ENCODE measurements around the gene MYO9B. TPM values are rescaled to one million over a fixed set of nuclear protein-coding genes. Genes with fewer than 3 reads are reported as not detected.

Gene MYO9B
- total RNA-seq, 1 donor from 2014 or later: 137 TPM

- Mint-ChIP-seq H3K4me3 (peak overlapping the region; percentile 59), H3K9me3 (no peaks in the 10 kb centered on the region), H3K36me3 (ENCODE audit: low read depth) (no peaks in the 10 kb centered on the region), H3K27ac (peak overlapping the region; percentile 65), H3K27me3 (ENCODE audit: insufficient read depth) (no peaks in the 10 kb centered on the region), H3K4me1 (ENCODE audit: low read depth) (peaks cover 13% of the 10 kb centered on the region)
- intact Hi-C loops (cut with micrococcal nuclease): loop anchor here (1.0 to 2.0 kb wide), 6 partner anchors 10 to 161 kb away; partner anchors contain the start of genes BABAM1, HAUS8, MYO9B and OCEL1
- DNase-seq (ENCODE audit: low spot score): no peak
Measured at GRCh38 chr19:17235971-17236777, 160.6 kb downstream of the MYO9B start.

- peaks cover 13% of the 10 kb centered on the region for H3K4me1 Mint-ChIP-seq (ENCODE audit: low read depth)
- H3K27me3 Mint-ChIP-seq (ENCODE audit: insufficient read depth): no peaks in the 10 kb centered on the region
- H3K36me3 Mint-ChIP-seq (ENCODE audit: low read depth): no peaks in the 10 kb centered on the region
- no peak overlapping the region for H3K27ac Mint-ChIP-seq
- no peak for DNase-seq (ENCODE audit: low spot score)
- peak overlapping the region; percentile 59 for H3K4me3 Mint-ChIP-seq
- intact Hi-C loops (cut with micrococcal nuclease): no loop called here
- no peaks in the 10 kb centered on the region for H3K9me3 Mint-ChIP-seq
Measured at GRCh38 chr19:17236811-17237543, 161.4 kb downstream of the MYO9B start.

GRCh38 chr19:17237747-17238706 lies 162.4 kb downstream of the MYO9B start:
- Mint-ChIP-seq H3K4me1 (ENCODE audit: low read depth) (peaks cover 13% of the 10 kb centered on the region), H3K27me3 (ENCODE audit: insufficient read depth) (no peaks in the 10 kb centered on the region), H3K27ac (peak overlapping the region; percentile 14), H3K4me3 (peak overlapping the region; percentile 48), H3K36me3 (ENCODE audit: low read depth) (no peaks in the 10 kb centered on the region), H3K9me3 (no peaks in the 10 kb centered on the region)
- intact Hi-C loops (cut with micrococcal nuclease): no loop called here
- no peak for DNase-seq (ENCODE audit: low spot score)

GRCh38 chr19:17240062-17240752 lies 164.6 kb downstream of the MYO9B start:
- Mint-ChIP-seq H3K27ac (no peak overlapping the region), H3K36me3 (ENCODE audit: low read depth) (no peaks in the 10 kb centered on the region), H3K9me3 (no peaks in the 10 kb centered on the region), H3K4me3 (no peak overlapping the region), H3K27me3 (ENCODE audit: insufficient read depth) (peaks cover 6% of the 10 kb centered on the region), H3K4me1 (ENCODE audit: low read depth) (no peaks in the 10 kb centered on the region)
- intact Hi-C loops (cut with micrococcal nuclease): no loop called here
- no peak for DNase-seq (ENCODE audit: low spot score)

GRCh38 chr19:17240826-17241399 lies 165.3 kb downstream of the MYO9B start:
- Mint-ChIP-seq H3K4me1 (ENCODE audit: low read depth) (no peaks in the 10 kb centered on the region), H3K9me3 (no peaks in the 10 kb centered on the region), H3K27me3 (ENCODE audit: insufficient read depth) (peaks cover 6% of the 10 kb centered on the region), H3K4me3 (no peak overlapping the region), H3K36me3 (ENCODE audit: low read depth) (no peaks in the 10 kb centered on the region), H3K27ac (no peak overlapping the region)
- intact Hi-C loops (cut with micrococcal nuclease): no loop called here
- DNase-seq (ENCODE audit: low spot score): no peak

GRCh38 chr19:17242431-17243208 lies 167.0 kb downstream of the MYO9B start:
- Mint-ChIP-seq H3K36me3 (ENCODE audit: low read depth) (no peaks in the 10 kb centered on the region), H3K4me3 (peak overlapping the region; percentile 34), H3K4me1 (ENCODE audit: low read depth) (no peaks in the 10 kb centered on the region), H3K27me3 (ENCODE audit: insufficient read depth) (peaks cover 12% of the 10 kb centered on the region), H3K9me3 (no peaks in the 10 kb centered on the region), H3K27ac (no peak overlapping the region)
- DNase-seq (ENCODE audit: low spot score): no peak
- intact Hi-C loops (cut with micrococcal nuclease): no loop called here

GRCh38 chr19:17243211-17243829 lies 167.7 kb downstream of the MYO9B start:
- intact Hi-C loops (cut with micrococcal nuclease): no loop called here
- no peak for DNase-seq (ENCODE audit: low spot score)
- Mint-ChIP-seq H3K36me3 (ENCODE audit: low read depth) (no peaks in the 10 kb centered on the region), H3K27ac (no peak overlapping the region), H3K27me3 (ENCODE audit: insufficient read depth) (peaks cover 14% of the 10 kb centered on the region), H3K4me3 (peak overlapping the region; percentile 39), H3K4me1 (ENCODE audit: low read depth) (no peaks in the 10 kb centered on the region), H3K9me3 (no peaks in the 10 kb centered on the region)

GRCh38 chr19:17243830-17244617 lies 168.4 kb downstream of the MYO9B start:
- no peaks in the 10 kb centered on the region for H3K4me1 Mint-ChIP-seq (ENCODE audit: low read depth)
- no peak for DNase-seq (ENCODE audit: low spot score)
- H3K27ac Mint-ChIP-seq: peak overlapping the region; percentile 12

GRCh38 chr19:17244618-17245534 lies 169.3 kb downstream of the MYO9B start:
- Mint-ChIP-seq H3K27me3 (ENCODE audit: insufficient read depth) (peaks cover 14% of the 10 kb centered on the region), H3K27ac (peak overlapping the region; percentile 12), H3K4me3 (peak overlapping the region; percentile 72), H3K9me3 (no peaks in the 10 kb centered on the region), H3K36me3 (ENCODE audit: low read depth) (no peaks in the 10 kb centered on the region), H3K4me1 (ENCODE audit: low read depth) (no peaks in the 10 kb centered on the region)
- intact Hi-C loops (cut with micrococcal nuclease): loop anchor here (1.0 to 5.0 kb wide), 2 partner anchors 19 to 47 kb away; partner anchors contain the start of gene OCEL1
- no peak for DNase-seq (ENCODE audit: low spot score)

More at GRCh38 chr19:17243830-17244617, 168.4 kb downstream of the MYO9B start:
- Mint-ChIP-seq H3K27me3 (ENCODE audit: insufficient read depth) (peaks cover 14% of the 10 kb centered on the region), H3K36me3 (ENCODE audit: low read depth) (no peaks in the 10 kb centered on the region), H3K4me3 (peak overlapping the region; percentile 72), H3K9me3 (no peaks in the 10 kb centered on the region)
- intact Hi-C loops (cut with micrococcal nuclease): no loop called here

All from activated T-helper 1 cell treated with anti-CD3 and anti-CD28 coated beads, Interleukin-12 subunit alpha, Interleukin-12 subunit beta, Interleukin-2, Interleukin-4 antibody, amounts not matched to agents 30 ng/mL and 10 ng/mL and 1 ng/mL, durations not matched to agents 14 hours and 24 hours and 36 hours (primary cell).